SJSA1 (cell line): ENCODE measurements around the gene MRPS5. TPM values are rescaled to one million over a fixed set of nuclear protein-coding genes. Genes with fewer than 3 reads are reported as not detected.

Experiments
- DNase-seq, 2 experiments: peaks; one replicate each; pipeline ENCODE4 v3.0.0-alpha.2; 2015 to 2020; ENCODE audit warnings: low spot score in 2 of 2, low read depth in 1 of 2
- H3K27ac ChIP-seq: fragments of 250-450 bp; sonication (Bioruptor Pico); 2 replicates; pipeline ENCODE4 v1.5.1; 2020; ENCODE audit warnings: mild to moderate bottlenecking, moderate library complexity
- H3K27me3 ChIP-seq: fragments of 250-450 bp; sonication (Bioruptor Pico); replicated peaks from 2 replicates; pipeline ENCODE4 v1.5.1; 2020; ENCODE audit warnings: mild to moderate bottlenecking, moderate library complexity
- H3K36me3 ChIP-seq: fragments of 250-450 bp; sonication (Bioruptor Pico); 2 replicates; pipeline ENCODE4 v1.5.1; 2020; ENCODE audit warnings: mild to moderate bottlenecking
- H3K4me1 ChIP-seq: fragments of 250-450 bp; sonication (Bioruptor Pico); replicated peaks from 2 replicates; pipeline ENCODE4 v1.6.1; 2021; ENCODE audit warnings: mild to moderate bottlenecking
- H3K4me3 ChIP-seq: fragments of 250-450 bp; sonication (Bioruptor Pico); 2 replicates; pipeline ENCODE4 v1.5.1; 2020; ENCODE audit warnings: mild to moderate bottlenecking
- H3K9me3 ChIP-seq: fragments of 250-450 bp; sonication (Bioruptor Pico); replicated peaks from 2 replicates; pipeline ENCODE4 v1.5.1; 2020; ENCODE audit warnings: mild to moderate bottlenecking
- total RNA-seq: library from RNA; depleted of rRNA; stranded (reverse); fragments of >200 nt; shearing (Covaris generic); gene quantifications from 2 replicates; pipeline ENCODE4 v1.2.3, GENCODE V29; 2014; rRNA removed

The MRPS5 gene
- 57.4 and 97.1 TPM in 2 replicates for total RNA-seq

GRCh38 chr2:95121407-95122196 lies at the start of gene MRPS5:
Gene MRPS5, minus strand, starts transcription at chr2:95121808. Its CDS starts 17 bp downstream, at chr2:95121791.
- 0 out of 2 replicates have a peak, but pooled peaks cover 3% of the 10 kb centered on the region for H3K9me3 ChIP-seq
- peak within 1 kb of the TSS; percentile 95 for H3K27ac ChIP-seq
- peak; percentile 81 to 89 for DNase-seq
- peaks cover 8% of the 10 kb centered on the region for H3K4me1 ChIP-seq
- H3K27me3 ChIP-seq = no peaks in the 10 kb centered on the region
- peak within 1 kb of the TSS; percentile 97 for H3K4me3 ChIP-seq
- peaks cover 11% of the 10 kb centered on the region for H3K36me3 ChIP-seq

- no peaks in the 10 kb centered on the region for H3K27me3 ChIP-seq
- peak overlapping the region; percentile 68 for H3K4me3 ChIP-seq
- peaks cover 2% of the 10 kb centered on the region; the same call in 1 of the 2 replicates for H3K36me3 ChIP-seq
- no peaks in the 10 kb centered on the region for H3K9me3 ChIP-seq
- peaks cover 8% of the 10 kb centered on the region for H3K4me1 ChIP-seq
- no peak overlapping the region for H3K27ac ChIP-seq
- no peak for DNase-seq
Measured at GRCh38 chr2:95166065-95166763, 44.6 kb upstream of the MRPS5 start.

DNA sequence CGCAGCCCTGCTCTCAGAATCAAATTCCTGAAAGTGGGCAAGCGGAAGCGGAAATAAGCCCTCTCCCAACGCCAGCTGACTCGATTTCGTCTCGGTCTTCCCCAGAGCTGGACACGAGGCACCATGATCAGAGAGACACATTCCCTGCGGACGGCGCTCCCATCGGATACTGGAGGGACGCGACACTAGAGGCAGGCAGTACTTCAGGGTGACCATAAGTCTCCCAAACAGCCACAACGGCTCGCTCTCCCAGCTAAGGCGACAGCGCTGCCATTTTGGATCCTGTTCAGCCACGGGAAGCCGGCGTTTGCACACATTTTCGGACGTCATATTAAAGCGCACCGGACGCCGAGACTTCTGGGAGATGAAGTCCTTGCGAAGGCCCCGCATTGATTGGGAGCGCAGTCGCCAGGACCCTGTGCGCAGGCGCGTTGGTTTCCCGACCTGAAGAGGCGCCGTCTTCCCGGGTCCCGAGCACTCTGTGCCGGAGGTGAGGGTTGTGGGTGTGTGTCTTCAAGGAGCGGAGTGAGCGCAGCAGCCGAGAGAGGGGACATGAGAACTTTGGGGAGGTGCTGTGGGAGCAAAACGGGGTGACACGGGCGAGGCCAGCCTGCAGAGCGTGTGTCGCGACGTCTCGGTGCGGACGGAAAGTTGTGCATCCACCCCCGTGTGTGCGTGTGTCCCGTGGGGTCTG lies 43.9 kb upstream of the MRPS5 start, which contains the start of gene ZNF2:
Gene ZNF2 (plus strand): TSS at position 439 of the 694 bp plus-strand sequence. CDS start 10,418 bp downstream, outside the sequence.
- Histone ChIP-seq H3K36me3 (peaks cover 2% of the 10 kb centered on the region; the same call in 1 of the 2 replicates), H3K4me1 (peaks cover 8% of the 10 kb centered on the region), H3K9me3 (no peaks in the 10 kb centered on the region), H3K27me3 (no peaks in the 10 kb centered on the region), H3K4me3 (peak within 1 kb of the TSS; percentile 68), H3K27ac (peak within 1 kb of the TSS; percentile 95)
- peak; percentile 95 to 97 for DNase-seq

- no peaks in the 10 kb centered on the region for H3K9me3 ChIP-seq
- no peak for DNase-seq
- H3K36me3 ChIP-seq = peaks cover 2% of the 10 kb centered on the region; the same call in 1 of the 2 replicates
- peak overlapping the region; percentile 95 for H3K27ac ChIP-seq
- H3K4me3 ChIP-seq = peak overlapping the region; percentile 68
- no peaks in the 10 kb centered on the region for H3K27me3 ChIP-seq
- H3K4me1 ChIP-seq = peaks cover 9% of the 10 kb centered on the region
Measured at GRCh38 chr2:95165030-95165370, 43.4 kb upstream of the MRPS5 start.

DNA sequence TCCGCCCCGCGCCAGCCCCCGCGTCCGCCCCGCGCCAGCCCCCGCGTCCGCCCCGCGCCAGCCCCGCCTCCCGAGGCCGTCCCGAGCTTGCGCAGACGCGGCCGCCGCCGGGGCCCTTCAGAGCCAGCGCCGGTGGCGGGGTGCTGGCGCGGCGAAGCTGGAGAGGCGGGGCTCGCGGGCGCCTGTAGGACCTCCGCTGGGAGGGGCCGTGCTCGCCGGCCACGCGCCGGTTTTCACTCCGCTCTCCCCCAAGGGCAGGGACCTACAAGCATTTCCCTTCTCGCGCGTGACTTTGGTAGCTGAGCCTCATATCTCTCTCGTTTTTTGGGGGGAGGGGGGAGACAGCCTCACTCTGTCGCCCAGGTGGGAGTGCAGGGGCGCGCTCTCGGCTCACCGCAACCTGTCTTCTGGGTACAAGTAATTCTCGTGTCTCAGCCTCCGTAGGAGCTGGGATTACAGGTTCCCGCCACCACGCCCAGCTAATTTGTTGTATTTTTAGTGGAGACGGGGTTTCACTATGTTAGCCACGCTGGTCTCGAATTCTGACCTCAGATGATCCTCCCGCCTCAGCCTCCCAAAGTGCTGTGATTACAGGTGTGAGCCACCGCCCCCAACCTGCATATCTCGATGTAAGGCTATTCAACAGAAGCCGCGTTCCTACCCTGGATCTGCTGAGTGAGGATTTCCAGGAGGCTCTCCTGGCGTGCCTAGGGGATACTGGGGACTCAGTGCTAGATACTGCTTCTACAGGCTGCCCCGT lies 38.3 kb upstream of the MRPS5 start, which contains the start of gene ZNF514:
Gene ZNF514 (minus strand): TSS at position 159 of the 760 bp plus-strand sequence. CDS start 6,595 bp downstream, outside the sequence.
- H3K36me3 ChIP-seq = peaks cover 31% of the 10 kb centered on the region
- DNase-seq = peak; percentile 43 to 75
- H3K27ac ChIP-seq = peak within 1 kb of the TSS; percentile 28; the same call in 1 of the 2 replicates
- H3K4me3 ChIP-seq = peak within 1 kb of the TSS; percentile 67
- H3K9me3 ChIP-seq = 0 out of 2 replicates have a peak, but pooled peaks cover 2% of the 10 kb centered on the region
- H3K4me1 ChIP-seq = peaks cover 13% of the 10 kb centered on the region
- H3K27me3 ChIP-seq = no peaks in the 10 kb centered on the region

DNA sequence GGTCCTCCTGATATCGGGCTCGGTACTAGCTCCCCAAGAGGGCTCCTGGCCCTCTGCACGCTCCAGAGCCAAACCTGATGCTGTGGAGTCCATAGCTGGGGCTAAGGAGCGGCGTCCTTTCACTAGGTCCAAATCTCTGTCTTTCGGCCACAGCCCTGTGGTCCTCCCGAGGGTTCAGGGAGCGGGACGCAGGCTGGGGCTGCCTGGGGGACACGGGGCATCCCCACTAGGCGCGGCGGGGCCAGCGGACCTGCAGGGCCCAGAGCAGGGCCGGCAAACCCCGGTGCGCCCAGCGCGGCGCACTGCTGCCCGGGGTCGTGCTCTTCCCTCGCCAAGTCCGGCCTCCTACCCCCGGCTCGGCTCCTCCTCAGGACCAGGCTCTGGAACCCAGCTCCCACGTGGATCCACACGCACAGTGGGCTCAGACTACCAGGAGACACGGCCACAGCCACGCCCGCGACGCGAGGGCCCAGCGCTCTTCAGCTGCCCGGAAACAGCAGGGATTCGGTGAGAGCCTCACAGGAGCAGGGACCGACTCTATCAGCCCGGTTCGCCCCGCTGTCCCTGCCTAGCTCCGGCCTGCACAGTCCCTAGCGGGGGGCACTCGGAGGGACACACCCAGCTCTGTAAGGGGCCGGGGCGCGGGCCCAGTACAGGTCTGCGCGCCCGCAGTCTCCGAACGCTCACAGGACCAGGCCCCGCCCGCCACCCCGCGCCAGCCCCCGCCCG lies 37.4 kb upstream of the MRPS5 start:
- peak; percentile 43 to 58 for DNase-seq
- Histone ChIP-seq H3K4me3 (peak overlapping the region; percentile 67), H3K27me3 (no peaks in the 10 kb centered on the region), H3K4me1 (peaks cover 13% of the 10 kb centered on the region), H3K27ac (peak overlapping the region; percentile 28; the same call in 1 of the 2 replicates), H3K9me3 (peaks cover 2% of the 10 kb centered on the region; the same call in 1 of the 2 replicates), H3K36me3 (peaks cover 34% of the 10 kb centered on the region)

GRCh38 chr2:95158441-95158840 lies 36.8 kb upstream of the MRPS5 start:
- Histone ChIP-seq H3K4me1 (peaks cover 13% of the 10 kb centered on the region), H3K27me3 (no peaks in the 10 kb centered on the region), H3K4me3 (peak overlapping the region; percentile 67), H3K27ac (no peak overlapping the region), H3K36me3 (peaks cover 37% of the 10 kb centered on the region), H3K9me3 (peaks cover 2% of the 10 kb centered on the region; the same call in 1 of the 2 replicates)
- no peak for DNase-seq

DNA sequence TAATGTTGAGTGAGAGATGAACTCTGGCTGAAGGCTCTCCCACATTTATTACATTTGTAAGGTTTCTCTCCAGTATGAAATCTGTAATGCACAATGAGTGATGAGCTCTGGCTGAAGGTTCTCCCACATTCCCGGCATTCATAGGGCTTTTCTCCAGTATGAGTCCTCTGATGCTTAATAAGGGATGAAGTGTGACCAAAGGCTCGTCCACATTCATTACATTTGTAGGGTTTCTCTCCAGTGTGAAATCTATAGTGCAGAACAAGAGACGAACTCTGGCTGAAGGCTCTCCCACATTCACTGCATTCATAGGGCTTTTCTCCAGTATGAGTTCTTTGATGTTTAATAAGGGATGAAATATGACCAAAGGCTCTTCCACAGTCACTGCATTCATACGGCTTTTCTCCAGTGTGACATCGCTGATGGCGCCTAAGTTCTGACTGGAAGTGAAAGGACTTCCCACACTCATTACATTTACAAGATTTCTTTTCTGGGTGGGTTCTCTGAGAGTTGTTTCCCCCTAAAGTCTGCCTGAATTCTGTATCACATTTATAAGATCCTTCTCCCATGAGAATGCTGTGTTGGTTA lies 27.9 kb upstream of the MRPS5 start:
- peaks cover 76% of the 10 kb centered on the region for H3K36me3 ChIP-seq
- no peaks in the 10 kb centered on the region for H3K4me1 ChIP-seq
- no peaks in the 10 kb centered on the region for H3K27me3 ChIP-seq
- H3K4me3 ChIP-seq = no peak overlapping the region
- peaks cover 59% of the 10 kb centered on the region for H3K9me3 ChIP-seq
- no peak for DNase-seq
- H3K27ac ChIP-seq = no peak overlapping the region

- peaks cover 34% of the 10 kb centered on the region for H3K36me3 ChIP-seq
- H3K27me3 ChIP-seq = no peaks in the 10 kb centered on the region
- H3K4me3 ChIP-seq = no peak overlapping the region
- no peak for DNase-seq
- no peaks in the 10 kb centered on the region for H3K4me1 ChIP-seq
- H3K9me3 ChIP-seq = peaks cover 44% of the 10 kb centered on the region
- no peak overlapping the region for H3K27ac ChIP-seq
Measured at GRCh38 chr2:95143838-95144237, 22.2 kb upstream of the MRPS5 start.

GRCh38 chr2:95138702-95139101 lies 17.1 kb upstream of the MRPS5 start:
- no peaks in the 10 kb centered on the region for H3K4me1 ChIP-seq
- no peak for DNase-seq
- no peak overlapping the region for H3K27ac ChIP-seq
- no peaks in the 10 kb centered on the region for H3K27me3 ChIP-seq
- H3K9me3 ChIP-seq = peaks cover 8% of the 10 kb centered on the region
- H3K36me3 ChIP-seq = peaks cover 6% of the 10 kb centered on the region
- H3K4me3 ChIP-seq = no peak overlapping the region

DNA sequence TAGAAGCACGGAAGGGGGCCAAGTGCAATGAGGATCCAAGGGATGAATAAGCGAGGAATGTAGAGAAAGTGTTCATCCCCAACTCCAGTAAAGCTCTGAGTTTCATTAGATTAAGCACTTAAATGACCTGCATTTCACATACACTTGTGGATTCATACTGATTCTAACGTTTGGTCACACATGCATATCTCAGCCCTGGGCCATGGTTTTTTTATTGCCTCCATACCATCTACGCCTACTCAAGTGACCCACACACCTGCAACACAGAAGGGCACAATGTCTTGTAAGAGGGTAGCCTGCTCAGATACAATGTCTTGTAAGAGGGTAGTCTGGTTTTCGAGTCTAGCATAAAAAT lies 566 bp upstream of the MRPS5 start:
- Histone ChIP-seq H3K27me3 (no peaks in the 10 kb centered on the region), H3K36me3 (peaks cover 10% of the 10 kb centered on the region), H3K4me3 (peak overlapping the region; percentile 97), H3K4me1 (peaks cover 8% of the 10 kb centered on the region), H3K9me3 (0 out of 2 replicates have a peak, but pooled peaks cover 3% of the 10 kb centered on the region), H3K27ac (no peak overlapping the region)
- DNase-seq = no peak

GRCh38 chr2:95121093-95121406 lies 558 bp downstream of the MRPS5 start:
- peaks cover 14% of the 10 kb centered on the region for H3K36me3 ChIP-seq
- no peaks in the 10 kb centered on the region for H3K27me3 ChIP-seq
- no peak overlapping the region for H3K27ac ChIP-seq
- H3K9me3 ChIP-seq = 0 out of 2 replicates have a peak, but pooled peaks cover 3% of the 10 kb centered on the region
- peaks cover 8% of the 10 kb centered on the region for H3K4me1 ChIP-seq
- DNase-seq = no peak
- H3K4me3 ChIP-seq = peak overlapping the region; percentile 97
